ENCODE data around the gene LILRA6. TPM values are rescaled to one million over a fixed set of nuclear protein-coding genes. Genes with fewer than 3 reads are reported as not detected.

LILRA6 gene
- total and polyA plus RNA-seq, 2 of the 8 experiments (the other 6 are each of a cell fraction or from before 2014, with no cell fraction given) = not detected

- TF ChIP-seq TEAD4 (IDR thresholded peaks at IDR 0.05; ENCODE audit: low read depth, low read length) (peak; percentile 86), BACH1 (IDR thresholded peaks at IDR 0.05; ENCODE audit: low read length) (no peak), BCL11A (IDR thresholded peaks at IDR 0.05; ENCODE audit: low read depth in 2 of 2, low read length in 2 of 2) (no peak), HDAC2 (IDR thresholded peaks at IDR 0.05; ENCODE audit: borderline replicate concordance in 1 of 2, low read depth in 2 of 2, low read length in 2 of 2) (no peak), SP2 (IDR thresholded peaks at IDR 0.05; ENCODE audit: low read length) (no peak), GTF2F1 (IDR thresholded peaks at IDR 0.05; ENCODE audit: borderline replicate concordance, low read depth, low read length) (no peak), KDM1A (IDR thresholded peaks at IDR 0.05; ENCODE audit: borderline replicate concordance, low read length) (no peak), NANOG (IDR thresholded peaks at IDR 0.05; ENCODE audit: insufficient read depth, low read depth, low read length, poor library complexity, severe bottlenecking) (no peak), JUND (IDR thresholded peaks at IDR 0.05; ENCODE audit: low read length) (peak; percentile 69; the same call in 1 of the 2 replicates), EGR1 (IDR thresholded peaks at IDR 0.05; ENCODE audit: borderline replicate concordance, low read depth, low read length) (no peak), JUN (IDR thresholded peaks at IDR 0.05; ENCODE audit: low read depth, low read length) (no peak), TAF7 (optimal IDR thresholded peaks at IDR 0.05; ENCODE audit: borderline replicate concordance, low read depth, low read length) (no peak), HDAC6 (IDR thresholded peaks at IDR 0.05; ENCODE audit: low read depth, low read length) (no peak), EZH2 (IDR thresholded peaks at IDR 0.05; ENCODE audit: low read depth, low read length, severe bottlenecking) (no peak), CREB1 (IDR thresholded peaks at IDR 0.05) (peak; percentile 85), ZNF274 (IDR thresholded peaks at IDR 0.05; ENCODE audit: borderline replicate concordance, extremely low read depth, low read length) (no peak), TBP (IDR thresholded peaks at IDR 0.05; ENCODE audit: low read depth, low read length) (peak; percentile 49; the same call in 1 of the 2 replicates), MAX (IDR thresholded peaks at IDR 0.05) (0 out of 2 replicates have a peak, but pooled peaks have one; percentile 11), SIN3A (conservative IDR thresholded peaks at IDR 0.05 in 1 of 2, IDR thresholded peaks at IDR 0.05 in 1 of 2; ENCODE audit: low read depth in 1 of 2, low read length in 2 of 2) (no peak), CBX5 (IDR thresholded peaks at IDR 0.05; ENCODE audit: low read depth, low read length) (no peak)
Observed at GRCh38 chr19:54231077-54231931, 11.3 kb downstream of the LILRA6 start (continued).
